ENCODE measurements around the gene ARL5A. TPM values are rescaled to one million over a fixed set of nuclear protein-coding genes. Genes with fewer than 3 reads are reported as not detected.

Gene ARL5A
- total and polyA plus RNA-seq, 12 donors, result 8.3 to 99.0 (median 53.2) TPM

- Histone ChIP-seq H3K27ac (no peak overlapping the region), H3K4me3 (no peak overlapping the region), H3K36me3 (replicated peaks in 1 of 2) (peaks cover 0 to 6% of the 10 kb centered on the region in 2 donors), H3K4me1 (replicated peaks in 1 of 2) (no peaks in the 10 kb centered on the region), H3K9me3 (replicated peaks in 1 of 3) (no peaks in the 10 kb centered on the region), H3K27me3 (no peaks in the 10 kb centered on the region)
- intact Hi-C loops (cut with DNase I), result no loop called here
- DNase-seq, result no peak
- 95 to 98% (median 96%) methylated on average over 4 of the region's 4 CpGs for WGBS, 4 donors
- TF ChIP-seq CTCF (IDR thresholded peaks at IDR 0.05), result no peak
- TF ChIP-seq POLR2A (IDR thresholded peaks at IDR 0.05), result no peak
Measured at GRCh38 chr2:151792589-151792988, 35.6 kb downstream of the ARL5A start.

- Histone ChIP-seq H3K36me3 (replicated peaks in 1 of 2) (peaks cover 0 to 6% of the 10 kb centered on the region in 2 donors), H3K27me3 (no peaks in the 10 kb centered on the region), H3K4me1 (replicated peaks in 1 of 2) (no peaks in the 10 kb centered on the region), H3K27ac (no peak overlapping the region), H3K4me3 (no peak overlapping the region), H3K9me3 (replicated peaks in 1 of 3) (no peaks in the 10 kb centered on the region)
- intact Hi-C loops (cut with DNase I), result no loop called here
- TF ChIP-seq CTCF (IDR thresholded peaks at IDR 0.05), result no peak
- TF ChIP-seq POLR2A (IDR thresholded peaks at IDR 0.05), result no peak
- DNase-seq, result no peak
- 97 to 100% (median 98%) methylated on average over 3 of the region's 3 CpGs for WGBS, 4 donors
Measured at GRCh38 chr2:151791545-151791944, 36.7 kb downstream of the ARL5A start.

DNA sequence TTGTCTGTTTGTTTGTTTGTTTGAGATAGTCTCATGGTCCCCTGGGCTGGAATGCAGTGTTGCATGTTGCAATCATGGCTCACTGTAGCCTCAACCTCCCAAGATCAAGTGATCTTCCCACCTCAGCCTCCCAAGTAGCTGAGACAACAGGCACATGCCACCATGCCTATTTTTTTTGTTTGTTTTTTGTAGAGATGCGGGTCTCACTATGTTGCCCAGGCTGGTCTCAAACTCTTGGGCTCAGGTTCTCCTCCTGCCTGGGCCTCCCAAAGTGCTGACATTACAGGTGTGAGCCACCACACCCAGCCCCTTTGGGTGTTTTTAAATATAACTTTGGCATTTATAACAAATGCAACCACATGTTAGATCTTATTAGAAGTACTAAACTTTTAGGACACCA, 37.5 kb downstream of the ARL5A start:
- no peak for DNase-seq
- intact Hi-C loops (cut with DNase I), result no loop called here
- WGBS, 4 donors, result 100% methylated on average over 1 of the region's 1 CpG
- no peaks in the 10 kb centered on the region for H3K9me3 ChIP-seq (replicated peaks in 1 of 3)
- no peaks in the 10 kb centered on the region for H3K27me3 ChIP-seq
- H3K27ac ChIP-seq, result no peak overlapping the region
- no peak overlapping the region for H3K4me3 ChIP-seq
- TF ChIP-seq CTCF (IDR thresholded peaks at IDR 0.05) (no peak), POLR2A (IDR thresholded peaks at IDR 0.05) (no peak)
- H3K4me1 ChIP-seq (replicated peaks in 1 of 2), result no peaks in the 10 kb centered on the region
- H3K36me3 ChIP-seq (replicated peaks in 1 of 2), result peaks cover 0 to 6% of the 10 kb centered on the region in 2 donors

DNA sequence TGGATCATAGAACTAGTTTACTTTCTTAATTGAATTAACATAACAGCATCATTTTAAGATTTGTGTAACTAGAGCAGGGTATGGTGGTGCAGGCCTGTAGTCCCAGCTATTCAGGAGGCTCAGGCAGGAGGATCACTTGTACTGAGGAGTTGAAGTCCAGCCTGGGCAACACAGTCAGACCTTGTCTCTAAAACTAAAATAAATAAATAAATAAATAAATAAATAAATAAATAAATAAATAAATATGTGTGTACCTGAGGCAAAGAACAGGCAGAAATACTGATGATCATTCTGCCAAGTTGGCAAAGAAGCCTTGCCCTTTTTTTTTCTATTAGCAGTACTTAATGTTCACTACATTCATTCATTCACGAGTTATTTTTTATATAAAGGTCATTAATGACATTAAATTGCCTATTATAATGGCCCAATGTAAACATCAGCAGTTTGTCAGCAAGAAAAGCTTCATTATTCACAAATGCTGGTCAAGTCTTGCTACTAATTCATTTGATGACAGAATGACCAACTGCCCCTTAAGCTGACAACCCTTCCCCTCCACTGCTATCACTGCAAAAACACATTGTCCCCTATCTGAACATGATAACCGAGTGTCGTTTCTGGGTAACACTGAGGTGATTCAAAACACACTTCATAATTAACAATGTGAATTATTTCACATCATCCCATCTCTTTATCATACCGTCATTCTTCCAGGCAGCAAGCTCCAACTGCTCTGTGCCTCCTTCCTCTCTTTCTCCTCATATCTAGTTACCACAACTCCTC, 39.0 kb downstream of the ARL5A start:
- intact Hi-C loops (cut with DNase I), result no loop called here
- DNase-seq, result no peak
- Histone ChIP-seq H3K4me1 (replicated peaks in 1 of 2) (no peaks in the 10 kb centered on the region), H3K9me3 (replicated peaks in 1 of 3) (no peaks in the 10 kb centered on the region), H3K27me3 (no peaks in the 10 kb centered on the region), H3K27ac (no peak overlapping the region), H3K4me3 (no peak overlapping the region), H3K36me3 (replicated peaks in 1 of 2) (no peaks in the 10 kb centered on the region)
- TF ChIP-seq CTCF (IDR thresholded peaks at IDR 0.05) (no peak), POLR2A (IDR thresholded peaks at IDR 0.05) (no peak)
- 87 to 97% (median 91%) methylated on average over 4 of the region's 4 CpGs for WGBS, 4 donors

Measured in adrenal gland (tissue), 12 donors.